ENCODE results near the gene C22orf23.

Gene C22orf23

DNA sequence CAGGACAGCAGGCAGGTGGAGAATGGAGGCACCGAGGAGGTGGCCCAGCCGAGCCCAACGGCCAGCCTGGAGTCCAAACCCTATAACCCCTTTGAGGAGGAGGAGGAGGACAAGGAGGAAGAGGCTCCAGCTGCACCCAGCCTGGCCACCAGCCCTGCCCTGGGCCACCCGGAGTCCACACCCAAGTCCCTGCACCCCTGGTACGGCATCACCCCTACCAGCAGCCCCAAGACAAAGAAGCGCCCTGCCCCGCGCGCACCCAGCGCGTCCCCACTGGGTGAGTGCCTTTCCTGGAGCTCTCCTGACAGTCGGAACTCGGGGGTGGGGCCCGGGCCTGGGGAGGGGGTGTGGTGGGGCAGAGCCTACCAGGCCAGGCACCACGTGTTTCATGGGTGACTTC lies 27.6 kb downstream of the C22orf23 start:
- no peak for DNase-seq (ENCODE audit: low read depth in 2 of 2)

DNA sequence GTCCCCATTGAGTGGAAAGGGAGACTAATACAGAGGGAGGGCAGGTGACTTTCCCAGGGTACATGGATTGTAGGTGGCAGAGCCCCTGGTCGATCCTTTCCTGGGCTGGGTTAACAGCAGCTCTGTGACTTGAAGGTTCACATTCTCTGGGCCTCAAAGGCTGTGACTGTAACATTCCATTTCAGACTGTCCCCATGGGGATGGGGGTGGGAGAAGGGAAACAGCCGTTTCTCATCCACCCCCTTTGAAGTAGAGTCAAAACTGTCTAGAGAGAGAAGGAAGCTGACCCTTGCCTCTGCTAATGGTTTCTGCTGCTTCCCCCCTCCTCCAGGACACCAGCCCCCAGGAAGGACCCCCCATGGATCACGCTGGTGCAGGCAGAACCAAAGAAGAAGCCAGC lies 28.1 kb downstream of the C22orf23 start:
- no peak for DNase-seq (ENCODE audit: low read depth in 2 of 2)

DNA sequence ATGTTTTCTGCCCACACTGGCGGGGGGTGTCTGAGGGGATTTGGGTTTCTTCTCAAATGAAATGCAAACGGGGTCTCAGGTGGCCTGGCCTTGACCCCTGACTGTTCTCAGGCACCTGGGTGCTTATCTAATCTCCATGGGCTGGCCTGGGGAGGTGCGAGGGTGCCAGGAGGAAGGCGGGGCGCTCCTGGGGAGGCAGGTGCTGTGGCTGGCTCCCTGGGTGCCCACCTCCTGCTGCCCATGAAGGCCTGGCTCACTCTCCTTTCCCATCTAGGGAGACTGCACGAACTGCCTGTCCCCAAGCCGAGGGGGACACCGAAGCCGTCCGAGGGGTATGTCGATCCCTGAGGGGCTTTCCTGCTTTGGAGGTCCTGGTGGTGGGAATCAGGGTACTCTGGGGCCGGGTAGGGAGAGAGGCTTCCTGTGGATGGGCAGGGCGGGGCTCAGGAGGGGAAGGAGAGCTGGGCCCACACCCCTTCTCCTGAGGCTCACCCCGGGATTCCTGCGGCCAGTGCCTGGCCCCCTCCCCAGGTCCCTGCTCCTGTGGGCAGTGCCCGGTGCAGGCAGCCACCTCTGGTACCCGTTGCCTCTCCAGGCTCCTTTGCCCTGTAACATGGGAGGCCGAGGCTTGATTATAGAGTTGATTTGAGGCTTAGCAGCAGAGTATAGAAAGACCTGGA lies 28.9 kb downstream of the C22orf23 start:
- no peak for DNase-seq (ENCODE audit: low read depth in 2 of 2)

DNA sequence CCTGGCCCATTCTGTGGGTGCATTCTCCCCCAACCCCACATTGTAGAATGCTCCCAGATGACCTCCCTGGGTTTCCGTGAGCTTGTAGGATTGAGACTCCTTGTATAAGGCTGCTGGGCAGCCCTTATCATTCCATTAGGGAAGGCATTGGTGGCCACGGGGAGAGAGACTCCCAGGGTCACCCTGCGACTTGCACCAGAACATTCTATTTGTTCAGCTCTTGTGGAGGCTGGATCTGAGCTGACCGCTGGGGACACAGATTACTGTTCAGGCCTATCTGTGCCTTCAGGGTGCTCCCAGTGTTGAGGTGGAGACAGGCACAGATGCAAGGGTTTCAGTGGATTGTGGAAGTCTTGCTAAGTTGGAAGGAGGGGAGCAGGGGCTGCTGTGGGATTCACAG lies 29.5 kb downstream of the C22orf23 start:
- DNase-seq (ENCODE audit: low read depth in 2 of 2), result no peak

DNA sequence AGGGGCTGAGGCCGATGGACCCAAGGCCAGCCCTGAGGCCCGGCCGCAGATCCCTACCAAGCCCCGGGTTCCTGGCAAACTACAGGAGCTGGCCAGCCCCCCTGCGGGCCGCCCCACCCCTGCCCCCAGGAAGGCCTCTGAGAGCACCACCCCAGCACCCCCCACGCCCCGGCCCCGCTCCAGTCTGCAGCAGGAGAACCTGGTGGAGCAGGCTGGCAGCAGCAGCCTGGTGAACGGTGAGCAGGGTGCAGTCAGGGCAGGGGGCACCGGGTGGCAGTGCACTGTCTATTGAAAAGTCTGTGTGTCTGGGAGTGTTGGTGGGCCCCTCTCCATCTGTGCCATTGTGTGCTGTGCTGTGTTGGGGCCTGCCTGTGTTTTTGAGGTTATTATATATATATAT lies 31.2 kb downstream of the C22orf23 start:
- no peak for DNase-seq (ENCODE audit: low read depth in 2 of 2)

DNA sequence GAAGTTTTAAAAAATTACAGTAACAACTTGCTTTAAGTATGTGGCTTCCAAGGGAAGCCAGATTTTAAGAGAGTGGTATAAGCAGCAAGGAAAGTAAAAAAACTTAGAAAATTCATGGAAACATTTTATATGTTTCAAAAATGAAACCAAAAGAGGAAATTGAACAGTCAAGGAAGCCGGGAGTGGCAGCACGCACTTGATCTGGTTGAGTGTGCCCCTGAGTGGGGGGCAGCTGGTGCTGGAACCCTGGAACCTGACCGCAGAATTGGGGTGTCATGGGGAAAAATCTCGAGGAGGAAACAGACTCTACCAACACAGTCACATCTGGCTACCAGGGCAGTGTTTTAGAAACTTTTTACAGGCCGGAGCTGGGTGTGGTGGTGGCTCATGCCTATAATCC lies 33.3 kb downstream of the C22orf23 start:
- no peak for DNase-seq (ENCODE audit: low read depth in 2 of 2)

DNA sequence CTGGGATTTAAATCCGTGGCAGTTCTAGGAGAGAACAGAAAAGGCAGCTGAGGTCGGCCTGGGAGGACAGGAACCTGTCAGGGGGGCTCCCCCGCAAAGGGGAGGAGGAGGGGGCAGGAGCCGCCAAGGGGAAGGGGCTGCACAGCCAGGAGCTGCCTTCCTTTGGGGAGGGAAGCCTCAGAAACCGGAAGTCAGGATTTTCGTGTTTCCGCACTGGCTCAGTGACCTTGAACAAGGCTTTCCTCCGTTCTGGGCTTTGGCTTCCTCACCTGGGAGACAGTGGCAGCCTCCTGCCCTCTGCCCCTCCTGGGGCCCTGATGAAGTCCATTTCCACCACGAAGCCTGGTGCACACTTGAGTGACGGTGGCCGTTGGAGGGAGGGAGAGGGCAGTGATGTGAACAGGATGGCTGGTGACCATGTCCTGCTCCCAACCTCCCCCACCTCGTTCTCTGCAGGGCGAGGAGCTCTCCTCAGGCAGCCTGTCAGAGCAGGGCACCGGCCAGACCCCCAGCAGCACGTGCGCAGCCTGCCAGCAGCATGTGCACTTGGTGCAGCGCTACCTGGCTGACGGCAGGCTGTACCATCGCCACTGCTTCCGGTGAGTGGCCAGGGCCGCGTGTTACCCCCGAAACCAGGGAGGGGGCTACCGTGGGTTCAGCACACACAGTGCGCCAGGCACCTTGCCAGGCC lies 34.7 kb downstream of the C22orf23 start:
- DNase-seq (ENCODE audit: low read depth in 2 of 2), result no peak

DNA sequence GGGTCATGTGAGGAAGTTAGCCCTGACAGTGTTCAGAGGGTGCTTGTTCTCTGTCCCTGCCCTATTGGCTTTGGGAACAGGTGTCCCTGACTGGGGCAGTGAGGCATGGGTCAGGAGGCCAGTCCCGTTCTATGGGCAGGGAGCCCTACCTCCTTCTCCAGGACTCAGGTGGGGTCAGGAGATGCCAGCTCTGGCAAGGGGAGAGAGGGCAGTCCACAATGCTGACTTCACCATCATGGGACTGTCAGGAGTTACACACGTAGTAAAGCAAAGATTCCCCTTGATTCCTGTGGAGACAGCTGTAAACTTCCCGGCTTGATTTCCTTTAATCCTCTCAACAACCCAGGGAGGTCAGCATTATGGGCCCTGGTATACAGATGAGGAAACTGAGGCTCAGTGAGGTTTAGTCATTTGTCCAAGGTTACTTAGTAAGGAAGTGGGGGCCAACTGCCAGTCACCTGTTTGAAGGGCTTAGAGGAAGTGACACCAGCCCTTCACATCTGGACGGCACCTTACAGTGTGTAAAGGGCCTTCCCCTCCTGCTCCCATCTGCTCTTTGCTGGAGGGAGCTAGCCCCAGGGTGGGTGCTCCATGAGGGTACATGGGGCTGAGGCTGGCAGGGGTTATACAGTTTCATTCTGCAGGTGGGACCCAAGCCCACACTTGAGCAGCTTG lies 35.4 kb downstream of the C22orf23 start:
- DNase-seq (ENCODE audit: low read depth in 2 of 2), result no peak

DNA sequence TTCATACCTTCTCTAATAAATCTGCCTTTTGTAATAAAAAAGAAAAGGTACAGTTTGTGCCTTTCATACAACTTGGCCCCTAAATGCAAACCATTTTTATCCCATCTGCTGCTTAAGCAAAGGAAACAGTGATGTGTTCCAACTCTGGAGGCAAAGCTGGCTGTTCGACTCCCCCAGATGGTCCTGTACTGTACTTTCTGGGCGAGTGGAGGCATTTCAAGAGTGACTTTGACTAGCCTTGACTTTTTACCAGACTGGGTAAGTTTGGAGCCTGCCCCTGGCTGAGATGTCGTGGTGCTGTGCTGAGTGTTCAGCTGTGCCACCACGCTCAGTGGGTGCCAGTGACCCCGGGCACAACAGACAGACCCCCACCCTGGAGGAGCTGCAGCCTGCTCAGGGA lies 37.1 kb downstream of the C22orf23 start:
- no peak for DNase-seq (ENCODE audit: low read depth in 2 of 2)

DNA sequence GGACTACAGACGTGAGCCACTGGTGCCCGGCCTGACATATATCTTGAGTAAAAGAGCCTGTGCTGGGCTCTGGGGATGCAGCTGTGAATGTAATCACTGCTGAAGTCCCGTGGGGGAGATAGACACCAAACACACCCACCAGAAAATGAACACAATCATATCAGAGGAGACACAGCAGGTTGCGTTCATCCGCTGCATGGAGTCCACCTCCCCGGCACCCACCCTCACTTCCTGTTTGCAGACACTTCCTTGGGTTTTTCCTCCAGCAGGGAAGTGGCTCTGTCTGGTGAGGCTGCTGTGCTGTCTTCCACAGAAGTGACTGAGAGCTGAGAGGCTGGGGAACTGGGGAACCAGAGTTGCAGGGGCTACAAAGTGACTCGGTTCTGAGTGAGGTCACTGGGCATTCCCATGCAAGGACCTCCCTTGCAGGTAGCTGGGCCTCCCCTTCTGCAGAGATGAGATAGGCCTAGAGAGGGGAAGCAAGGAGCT lies 40.1 kb downstream of the C22orf23 start:
- no peak for DNase-seq (ENCODE audit: low read depth in 2 of 2)

DNA sequence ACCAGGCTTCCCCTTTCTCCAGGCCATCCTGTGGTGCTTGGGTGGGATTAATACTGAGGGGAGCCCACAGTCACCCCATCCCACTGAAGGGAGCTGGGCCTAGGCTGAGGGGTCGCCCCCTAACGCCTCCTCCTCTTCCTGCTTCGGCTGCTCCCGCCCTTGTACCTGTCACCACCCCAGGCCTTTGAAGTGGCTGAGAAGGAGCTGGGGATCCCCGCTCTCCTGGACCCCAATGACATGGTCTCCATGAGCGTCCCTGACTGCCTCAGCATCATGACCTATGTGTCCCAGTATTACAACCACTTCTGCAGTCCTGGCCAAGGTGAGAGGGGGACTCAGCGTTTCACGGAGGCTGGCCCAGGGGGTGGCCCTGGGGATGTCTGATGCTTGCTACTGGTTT lies 41.2 kb downstream of the C22orf23 start:
- no peak for DNase-seq (ENCODE audit: low read depth in 2 of 2)

DNA sequence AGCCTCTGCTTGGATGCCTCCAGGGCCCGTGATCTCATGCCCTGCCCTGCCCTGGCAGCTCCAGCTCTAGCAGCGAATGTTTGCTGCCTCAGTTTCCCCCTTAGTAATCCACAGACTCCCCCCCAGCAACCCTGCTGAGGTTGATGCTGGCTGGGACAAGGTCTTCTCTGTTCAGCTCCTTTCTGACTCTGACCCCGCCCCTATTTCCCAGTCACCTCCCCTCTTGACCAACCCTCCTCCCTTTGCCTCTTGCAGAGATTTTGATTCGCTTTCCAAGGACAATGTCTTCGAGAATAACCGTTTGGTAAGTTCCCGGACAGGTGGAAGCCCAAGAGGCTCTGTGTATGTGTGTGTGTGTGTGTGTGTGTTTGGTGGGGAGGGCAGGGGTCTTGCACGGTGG lies 41.7 kb downstream of the C22orf23 start:
- no peak for DNase-seq (ENCODE audit: low read depth in 2 of 2)

DNA sequence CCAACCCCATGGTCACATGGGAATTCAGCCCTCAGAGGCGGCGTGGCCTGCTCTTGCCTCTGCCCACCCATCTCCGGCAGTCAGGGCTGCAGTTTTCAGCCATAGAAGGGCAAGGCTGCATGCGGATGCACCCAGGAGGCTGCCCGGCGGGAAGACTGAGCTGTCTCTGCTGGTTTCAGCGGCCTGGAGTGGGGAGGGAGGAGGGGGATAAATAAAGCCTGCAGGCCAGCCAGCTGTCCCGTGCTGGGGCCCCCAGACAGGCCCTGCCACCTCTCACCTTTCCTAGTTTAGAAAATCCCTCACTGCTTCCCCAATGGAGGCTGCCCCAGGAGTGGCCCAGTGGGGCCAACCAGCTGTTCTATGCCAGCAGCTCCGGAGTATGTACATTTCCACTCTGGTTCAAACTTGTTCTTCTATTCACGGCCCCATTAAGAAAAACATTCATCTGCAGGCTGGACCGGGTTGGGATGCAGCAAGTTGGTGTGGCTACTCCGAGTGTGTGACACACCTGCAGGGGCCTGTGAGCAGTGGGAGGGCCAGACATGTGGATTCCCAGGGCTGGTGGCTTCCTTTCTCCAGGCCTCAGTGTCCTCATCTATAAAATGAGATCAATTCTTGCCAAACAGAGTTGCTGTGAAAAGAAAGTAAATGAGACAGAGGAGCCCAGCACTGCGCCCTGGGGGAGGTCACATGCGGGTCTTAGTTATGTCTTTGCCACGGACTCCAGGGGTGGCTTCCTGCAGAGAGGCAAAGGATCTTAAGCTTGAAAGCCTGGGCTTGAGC lies 42.3 kb downstream of the C22orf23 start:
- no peak for DNase-seq (ENCODE audit: low read depth in 2 of 2)

DNA sequence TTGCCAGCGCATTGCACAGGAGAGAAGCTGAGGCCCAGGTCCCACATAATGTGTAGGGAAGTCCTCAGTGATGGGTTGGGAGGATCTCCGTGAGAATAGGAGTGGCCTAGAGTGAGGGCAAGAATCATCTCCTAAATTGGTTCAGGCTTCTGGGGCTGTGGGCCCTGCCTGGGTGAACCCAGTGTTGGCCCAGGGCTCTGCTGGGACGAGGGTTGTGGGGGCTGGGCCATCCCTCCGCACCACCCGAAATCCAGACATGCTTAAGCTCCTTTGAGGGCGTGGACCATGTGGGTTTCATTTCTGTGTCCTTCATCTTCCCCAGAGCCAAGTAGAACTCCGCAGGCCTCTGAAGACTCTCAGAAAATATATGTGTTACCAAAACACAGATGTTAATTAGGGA lies 43.6 kb downstream of the C22orf23 start:
- DNase-seq (ENCODE audit: low read depth in 2 of 2), result no peak

DNA sequence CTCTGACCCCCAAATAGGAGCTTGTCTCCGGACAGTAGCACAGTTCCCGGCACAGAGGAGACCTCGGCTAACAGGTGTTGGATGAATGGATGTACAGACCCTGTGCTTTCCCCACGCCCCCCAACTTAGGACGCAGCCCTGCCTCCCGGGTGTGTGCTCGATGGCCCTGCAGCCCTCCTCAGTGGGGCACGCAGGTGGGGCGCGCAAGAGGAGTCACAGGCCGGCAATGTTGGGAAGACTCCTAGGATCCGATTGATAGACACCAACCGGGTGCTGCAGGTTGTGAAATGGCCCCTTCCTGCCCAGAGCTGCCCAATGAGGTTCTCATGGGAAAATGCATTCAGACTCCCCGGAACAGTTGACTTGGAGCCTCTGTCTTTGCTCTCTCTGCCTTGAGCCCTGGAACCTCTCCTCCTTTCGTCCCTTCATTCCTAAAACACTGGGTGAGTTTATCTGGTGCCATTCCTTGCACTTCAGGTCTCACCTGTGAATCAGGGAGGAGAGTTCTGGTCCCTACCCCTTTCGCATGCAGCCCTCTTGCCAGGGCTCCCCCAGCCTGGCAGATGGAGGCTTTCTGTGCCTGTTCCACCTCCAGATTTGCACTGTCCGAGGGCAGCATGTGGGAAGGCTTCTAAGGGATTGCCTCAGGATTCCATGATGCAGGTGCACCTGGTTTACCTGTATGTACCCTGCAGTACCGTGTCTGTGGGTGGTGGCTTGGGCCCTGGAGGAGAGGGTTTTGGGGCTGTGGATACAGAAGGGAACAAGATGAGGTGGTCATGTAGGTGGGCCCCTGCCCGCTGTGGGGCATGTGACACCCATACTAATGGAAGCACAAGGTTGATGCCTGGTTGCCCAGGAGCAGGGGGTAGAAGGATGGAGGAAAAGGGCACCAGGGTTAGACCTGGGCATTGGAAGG lies 46.1 kb downstream of the C22orf23 start:
- no peak for DNase-seq (ENCODE audit: low read depth in 2 of 2)

DNA sequence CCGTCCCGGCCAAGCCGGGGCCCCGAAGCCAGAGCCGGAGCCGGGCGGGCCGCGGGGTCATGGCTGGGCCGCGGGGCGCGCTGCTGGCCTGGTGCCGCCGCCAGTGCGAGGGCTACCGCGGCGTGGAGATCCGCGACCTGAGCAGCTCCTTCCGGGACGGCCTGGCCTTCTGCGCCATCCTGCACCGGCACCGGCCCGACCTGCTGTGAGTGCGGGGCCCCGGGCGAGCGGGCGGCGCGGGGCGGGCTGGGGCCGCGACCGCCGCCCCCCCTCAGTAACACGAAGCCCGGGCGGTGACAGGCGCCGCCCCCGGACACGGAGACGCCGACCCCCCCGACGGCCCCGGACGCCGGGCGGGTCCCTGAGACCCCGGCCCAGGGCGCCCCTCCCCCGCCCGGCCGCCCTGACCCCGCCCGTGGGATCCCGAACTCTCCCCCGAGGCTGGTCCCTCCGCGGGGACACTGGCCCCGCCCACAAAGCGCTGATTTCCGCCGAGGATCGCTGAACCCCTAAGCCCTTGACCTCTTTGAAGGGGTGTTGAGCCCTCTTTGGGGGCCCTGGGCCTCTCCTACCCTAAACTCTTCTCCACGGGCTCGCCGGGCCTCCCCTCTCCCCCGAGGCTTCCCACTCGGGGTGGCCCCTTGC lies 46.9 kb downstream of the C22orf23 start:
- DNase-seq (ENCODE audit: low read depth in 2 of 2), result no peak

DNA sequence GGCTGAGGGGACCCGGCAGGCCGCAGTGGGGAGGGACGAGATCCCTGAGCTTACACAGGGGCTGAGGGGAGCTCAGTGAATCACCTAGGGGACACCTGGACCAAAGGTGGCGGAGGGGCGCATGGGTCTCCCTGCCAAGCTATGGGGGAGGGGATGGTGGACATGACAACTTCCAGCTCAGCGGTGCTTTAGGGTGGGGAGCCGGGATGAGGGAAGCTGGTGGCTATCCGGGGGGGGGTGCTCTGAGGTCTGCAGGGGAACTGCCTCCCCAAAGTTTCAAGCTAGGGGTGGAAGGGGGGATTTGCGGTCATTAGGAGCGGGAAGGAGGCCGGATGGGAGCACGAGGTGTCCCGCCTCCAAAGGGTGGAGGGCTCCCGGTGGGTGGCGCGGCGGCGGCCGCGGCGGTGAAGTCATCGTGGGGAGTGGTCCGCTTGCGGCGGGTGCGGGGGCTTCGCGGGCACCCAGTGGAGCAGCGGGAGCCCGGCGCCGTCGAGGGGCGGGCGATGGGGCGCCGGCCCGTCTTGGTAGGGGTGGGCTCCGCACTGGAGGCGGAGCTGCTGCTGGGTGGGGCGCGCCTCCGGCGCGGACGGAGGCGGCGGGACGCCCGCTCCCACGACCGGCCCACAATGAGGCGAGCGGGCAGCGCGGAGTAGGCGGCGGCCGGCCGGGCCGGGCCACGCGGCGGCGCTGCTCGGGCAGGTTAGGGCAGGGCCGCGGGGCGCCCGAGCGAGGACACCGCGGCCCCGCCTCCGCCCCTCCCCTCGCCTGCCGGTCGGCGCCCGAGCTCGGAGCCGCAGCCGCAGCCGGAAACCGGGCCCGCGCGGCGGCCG lies 47.7 kb downstream of the C22orf23 start, which contains the start of gene MICALL1:
Gene MICALL1 (plus strand): TSS at position 764 of the 830 bp plus-strand sequence. CDS start 126 bp downstream, outside the sequence.
- DNase-seq (ENCODE audit: low read depth in 2 of 2), result peak; percentile 19 to 35

DNA sequence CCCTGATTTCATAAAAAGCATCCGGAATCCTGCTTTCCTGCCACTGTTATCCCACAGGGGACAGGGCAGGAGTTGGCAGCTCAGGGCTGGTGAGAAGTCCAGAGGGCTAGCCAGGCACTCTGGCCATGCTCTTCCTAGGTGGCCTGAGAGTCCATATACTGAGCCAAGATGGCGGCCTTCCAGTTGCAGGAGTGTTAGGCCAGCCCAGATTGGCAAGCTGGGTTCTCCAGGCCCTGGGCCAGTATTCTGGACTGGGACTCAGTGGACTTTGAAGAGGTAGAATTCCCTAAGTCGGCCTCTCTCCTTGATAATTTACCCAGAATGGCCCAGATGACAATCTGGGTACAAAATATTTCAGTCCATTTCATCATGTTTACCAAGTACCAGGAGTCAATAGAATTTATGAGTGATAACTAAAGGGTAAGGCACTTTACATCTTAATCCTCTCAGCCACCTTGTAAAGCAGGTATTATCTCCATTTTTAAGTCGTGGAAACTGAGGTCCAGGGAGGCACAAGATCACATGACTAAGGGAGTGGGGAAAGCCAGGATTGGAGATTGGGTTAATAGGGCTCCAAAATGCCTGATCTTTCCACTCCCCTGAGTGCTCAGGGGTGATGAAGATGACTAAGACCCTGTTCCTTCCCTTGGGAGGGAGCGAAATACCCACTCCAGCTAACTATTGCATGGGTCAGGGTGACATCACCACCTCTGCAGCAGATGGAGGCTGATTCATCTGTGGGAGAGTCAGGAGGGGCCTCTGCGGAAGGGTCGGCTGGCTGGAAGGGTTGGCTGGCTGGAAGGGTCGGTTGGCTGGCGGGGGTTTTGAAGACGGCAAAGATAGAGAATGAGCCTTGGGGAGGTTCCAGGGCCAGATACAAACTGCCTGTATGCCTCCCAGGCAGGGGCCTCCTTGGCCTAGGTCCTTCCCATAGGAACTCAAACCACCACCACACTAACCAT lies 48.5 kb downstream of the C22orf23 start:
- no peak for DNase-seq (ENCODE audit: low read depth in 2 of 2)
